Keratinocyte (primary cell): ENCODE measurements around the gene MME.

Source experiments
- EZH2 ChIP-seq: IDR thresholded peaks from one replicate; pipeline ENCODE4 v1.6.1; 2012; ENCODE audit warnings: inconsistent platforms, mild to moderate bottlenecking, low read length, moderate library complexity
- TF ChIP-seq, protein P1 (sequence below), 3 experiments: IDR thresholded peaks in 1 of 3; conservative IDR thresholded peaks in 1 of 3; optimal IDR thresholded peaks in 1 of 3; 2 replicates in 2 of 3; 3 replicates in 1 of 3; pipeline versions ENCODE3 to v1.5.1; 2011; ENCODE audit warnings: low read length in 3 of 3, mild to moderate bottlenecking in 3 of 3, moderate library complexity in 2 of 3, control low read depth in 1 of 3, inconsistent platforms in 1 of 3; ENCODE audit not compliant: insufficient read depth in 2 of 3; ENCODE audit errors: extremely low read depth in 1 of 3

DNA sequence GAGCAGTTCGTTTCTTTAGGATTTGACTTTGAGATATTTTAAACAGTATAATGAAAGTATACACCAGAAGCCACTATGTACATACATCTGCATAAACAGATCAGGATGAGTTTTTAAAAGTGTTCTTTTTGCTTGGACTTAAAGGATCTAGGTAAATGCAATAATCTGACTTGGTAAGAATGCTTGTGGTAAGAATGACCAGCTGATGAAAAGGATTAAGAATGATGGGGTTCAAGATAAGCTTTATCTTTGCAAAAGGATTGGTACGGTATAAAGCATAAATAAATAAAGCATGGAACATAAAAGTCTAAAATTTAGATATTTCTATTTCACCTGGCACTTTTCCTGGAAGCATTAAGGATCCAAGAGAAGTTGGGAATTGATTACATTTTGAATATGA, 9.8 kb upstream of the MME start:
- TF ChIP-seq EZH2, result no peak
- TF ChIP-seq, protein P1, sequence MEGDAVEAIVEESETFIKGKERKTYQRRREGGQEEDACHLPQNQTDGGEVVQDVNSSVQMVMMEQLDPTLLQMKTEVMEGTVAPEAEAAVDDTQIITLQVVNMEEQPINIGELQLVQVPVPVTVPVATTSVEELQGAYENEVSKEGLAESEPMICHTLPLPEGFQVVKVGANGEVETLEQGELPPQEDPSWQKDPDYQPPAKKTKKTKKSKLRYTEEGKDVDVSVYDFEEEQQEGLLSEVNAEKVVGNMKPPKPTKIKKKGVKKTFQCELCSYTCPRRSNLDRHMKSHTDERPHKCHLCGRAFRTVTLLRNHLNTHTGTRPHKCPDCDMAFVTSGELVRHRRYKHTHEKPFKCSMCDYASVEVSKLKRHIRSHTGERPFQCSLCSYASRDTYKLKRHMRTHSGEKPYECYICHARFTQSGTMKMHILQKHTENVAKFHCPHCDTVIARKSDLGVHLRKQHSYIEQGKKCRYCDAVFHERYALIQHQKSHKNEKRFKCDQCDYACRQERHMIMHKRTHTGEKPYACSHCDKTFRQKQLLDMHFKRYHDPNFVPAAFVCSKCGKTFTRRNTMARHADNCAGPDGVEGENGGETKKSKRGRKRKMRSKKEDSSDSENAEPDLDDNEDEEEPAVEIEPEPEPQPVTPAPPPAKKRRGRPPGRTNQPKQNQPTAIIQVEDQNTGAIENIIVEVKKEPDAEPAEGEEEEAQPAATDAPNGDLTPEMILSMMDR (optimal IDR thresholded peaks at IDR 0.05 in 1 of 3, IDR thresholded peaks at IDR 0.05 in 1 of 3, conservative IDR thresholded peaks at IDR 0.05 in 1 of 3; ENCODE audit: extremely low read depth in 1 of 3, insufficient read depth in 2 of 3, low read length in 3 of 3), result no peak
